Measurements from ENCODE around the gene CECR2. TPM values are rescaled to one million over a fixed set of nuclear protein-coding genes. Genes with fewer than 3 reads are reported as not detected.

CECR2 gene
- total and polyA plus RNA-seq, 7 experiments from 2014 or later = 0.08 to 0.37 (median 0.15) TPM; not detected in 4

Other genes with a start within 250 kb of the CECR2 start
- 1 to 10 TPM in 1 of 5 experiments, under 1 TPM in 4; 0.13 to 2.6 (median 0.24) TPM for gene TMEM121B, start 248.1 kb upstream of the CECR2 start, total RNA-seq
- gene TMEM121B, start 248.1 kb upstream of the CECR2 start, polyA plus RNA-seq = not detected
- 10 to 100 TPM; 18.8 to 50.9 (median 26.2) TPM for gene HDHD5, start 210.2 kb upstream of the CECR2 start, total RNA-seq
- 10 to 100 TPM; 67.5 to 78.7 TPM for gene HDHD5, start 210.2 kb upstream of the CECR2 start, polyA plus RNA-seq
- gene ADA2, start 150.0 kb upstream of the CECR2 start, total RNA-seq = 100 to 1,000 TPM in 4 of 5 experiments, 10 to 100 TPM in 1; 96.6 to 197 (median 144) TPM
- gene ADA2, start 150.0 kb upstream of the CECR2 start, polyA plus RNA-seq = 100 to 1,000 TPM in 1 of 2 donors, 10 to 100 TPM in 1; 94.8 to 105 TPM
- not detected for gene SLC25A18, start 194.0 kb downstream of the CECR2 start, total RNA-seq
- under 1 TPM in 1 of 2 donors, not detected in 1; 0.08 TPM for gene SLC25A18, start 194.0 kb downstream of the CECR2 start, polyA plus RNA-seq

All from naive thymus-derived CD4-positive, alpha-beta T cell (primary cell).